ENCODE data around the gene RASSF4.

RASSF4 gene

GRCh38 chr10:44965104-44965503, 5.5 kb downstream of the RASSF4 start:
- TF ChIP-seq CTCF (IDR thresholded peaks at IDR 0.05) = no peak

- no peak for TF ChIP-seq CTCF (IDR thresholded peaks at IDR 0.05)
Observed at GRCh38 chr10:44965651-44966097, 6.1 kb downstream of the RASSF4 start.

GRCh38 chr10:44966129-44966815, 6.7 kb downstream of the RASSF4 start:
- TF ChIP-seq CTCF (IDR thresholded peaks at IDR 0.05) = no peak

GRCh38 chr10:44966816-44967509, 7.4 kb downstream of the RASSF4 start:
- TF ChIP-seq CTCF (IDR thresholded peaks at IDR 0.05) = no peak; the same call in 1 of the 2 replicates

- no peak for TF ChIP-seq CTCF (IDR thresholded peaks at IDR 0.05)
Observed at GRCh38 chr10:44967616-44968015, 8.0 kb downstream of the RASSF4 start.

- no peak for TF ChIP-seq CTCF (IDR thresholded peaks at IDR 0.05)
Observed at GRCh38 chr10:44968091-44968490, 8.5 kb downstream of the RASSF4 start.

GRCh38 chr10:44968500-44969400, 9.1 kb downstream of the RASSF4 start:
- no peak for TF ChIP-seq CTCF (IDR thresholded peaks at IDR 0.05)
